Keratinocyte (primary cell): ENCODE measurements around the gene ARRDC1.

Experiments used
- CTCF ChIP-seq, 3 experiments: IDR thresholded peaks in 1 of 3; conservative IDR thresholded peaks in 1 of 3; optimal IDR thresholded peaks in 1 of 3; 2 replicates in 2 of 3; 3 replicates in 1 of 3; pipeline versions ENCODE3 to v1.5.1; 2011; ENCODE audit warnings: low read length in 3 of 3, mild to moderate bottlenecking in 3 of 3, moderate library complexity in 2 of 3, control low read depth in 1 of 3, inconsistent platforms in 1 of 3; ENCODE audit not compliant: insufficient read depth in 2 of 3; ENCODE audit errors: extremely low read depth in 1 of 3
- EZH2 ChIP-seq: IDR thresholded peaks from one replicate; pipeline ENCODE4 v1.6.1; 2012; ENCODE audit warnings: inconsistent platforms, mild to moderate bottlenecking, low read length, moderate library complexity

GRCh38 chr9:137619240-137620047 is 14.0 kb downstream of the ARRDC1 start:
- no peak for TF ChIP-seq EZH2
- no peak for TF ChIP-seq CTCF (optimal IDR thresholded peaks at IDR 0.05 in 1 of 3, IDR thresholded peaks at IDR 0.05 in 1 of 3, conservative IDR thresholded peaks at IDR 0.05 in 1 of 3; ENCODE audit: extremely low read depth in 1 of 3, insufficient read depth in 2 of 3, low read length in 3 of 3)
